Skeletal muscle tissue (tissue), 4 donors: ENCODE measurements around the gene ADGRF1. TPM values are rescaled to one million over a fixed set of nuclear protein-coding genes. Genes with fewer than 3 reads are reported as not detected.
A peak's percentile ranks its signal among the peaks of the same experiment; 100 is the strongest.
"Not testable (repeated sequence)": the region's sequence is repeated elsewhere in the genome, so short reads cannot be mapped to it uniquely, and the experiment has no call there.

Experiments
- H3K27ac ChIP-seq: one replicate; pipeline ENCODE4 v1.7.0; 2013; ENCODE audit warnings: mild to moderate bottlenecking, low read depth, low read length, inconsistent platforms
- H3K27me3 ChIP-seq, 3 donors: one replicate each; pipeline ENCODE4 v1.7.0; 2013; ENCODE audit warnings: low read length in 3 of 3; ENCODE audit not compliant: control insufficient read depth in 3 of 3, insufficient read depth in 3 of 3
- H3K36me3 ChIP-seq, 3 donors: one replicate each; pipeline ENCODE4 v1.7.0; 2013; ENCODE audit warnings: low read length in 3 of 3; ENCODE audit not compliant: control insufficient read depth in 3 of 3, insufficient read depth in 3 of 3
- H3K4me1 ChIP-seq, 3 donors: one replicate each; pipeline ENCODE4 v1.7.0; 2013; ENCODE audit warnings: low read length in 3 of 3, mild to moderate bottlenecking in 3 of 3; ENCODE audit not compliant: control insufficient read depth in 3 of 3, insufficient read depth in 3 of 3
- H3K4me3 ChIP-seq, 3 donors: one replicate each; pipeline ENCODE4 v1.7.0; 2013; ENCODE audit warnings: low read length in 3 of 3
- H3K9ac ChIP-seq, 3 donors: one replicate each; pipeline ENCODE4 v1.7.0; 2013; ENCODE audit warnings: low read length in 3 of 3, mild to moderate bottlenecking in 3 of 3, moderate library complexity in 2 of 3, low read depth in 1 of 3
- H3K9me3 ChIP-seq, 3 donors: one replicate each; pipeline ENCODE4 v1.7.0; 2013; ENCODE audit warnings: low read length in 3 of 3; ENCODE audit not compliant: control insufficient read depth in 3 of 3
- total RNA-seq: library from RNA; depleted of rRNA; stranded (reverse); fragments of >200 nt; gene quantifications from one replicate; pipeline ENCODE4 v1.2.3, GENCODE V29; 2014
- donor health status: Osteomylitis.

ADGRF1 gene
- not detected for total RNA-seq

DNA sequence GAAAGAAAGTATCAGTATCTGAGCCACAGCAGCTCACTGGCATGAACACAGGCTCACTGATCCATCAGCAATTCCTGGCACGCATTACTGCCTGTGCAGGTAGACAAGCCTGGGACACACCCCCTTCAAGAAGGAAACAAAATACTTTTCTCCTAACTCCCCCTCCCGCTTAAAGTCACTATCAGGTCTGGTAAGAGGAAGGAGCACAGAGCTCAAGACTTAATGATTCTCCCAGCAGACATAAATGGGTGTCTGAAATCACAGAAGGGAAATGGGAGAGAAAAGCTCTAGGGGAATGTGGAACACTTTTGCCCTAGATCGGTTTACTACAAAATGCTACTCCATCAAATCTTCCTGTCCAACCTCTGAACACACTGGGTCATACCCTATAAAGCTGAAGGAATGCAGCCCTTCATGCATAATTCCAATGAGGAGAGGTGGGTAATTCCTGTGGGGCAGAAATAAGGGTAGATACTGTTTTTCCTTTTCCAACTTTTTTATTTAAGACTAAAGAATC, at the start of gene ADGRF1:
Gene ADGRF1 (minus strand): TSS at position 58 of the 517 bp plus-strand sequence. CDS start 13,271 bp downstream, outside the sequence.
- Histone ChIP-seq H3K4me3 (no peak within 1 kb of the TSS), H3K36me3 (no peaks in the 10 kb centered on the region), H3K9me3 (no peaks in the 10 kb centered on the region), H3K27me3 (no peaks in the 10 kb centered on the region), H3K4me1 (peaks cover 0 to 2% (median 0%) of the 10 kb centered on the region in 3 donors), H3K27ac (no peak within 1 kb of the TSS), H3K9ac (no peak within 1 kb of the TSS)

DNA sequence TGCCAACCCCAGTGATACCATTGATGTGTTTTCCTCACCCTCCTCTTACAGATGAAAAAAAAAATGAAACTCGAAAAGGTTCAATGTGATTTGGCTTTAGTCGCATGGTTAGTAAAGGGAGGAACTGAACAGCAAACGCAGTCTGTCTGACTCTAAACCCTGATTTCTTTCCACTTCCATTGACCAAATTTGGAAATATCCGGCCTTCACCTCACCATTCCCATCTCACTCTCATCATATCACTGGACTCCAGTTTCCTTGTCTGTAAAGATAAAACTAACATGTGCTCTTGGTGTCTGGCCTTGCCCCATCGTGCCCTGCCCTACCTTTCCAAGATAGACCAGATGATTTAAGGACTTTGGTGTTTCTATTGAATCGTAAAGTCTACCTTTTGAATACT, 48.7 kb upstream of the ADGRF1 start:
- Histone ChIP-seq H3K27me3 (no peaks in the 10 kb centered on the region), H3K36me3 (no peaks in the 10 kb centered on the region), H3K4me3 (no peak overlapping the region), H3K27ac (no peak overlapping the region), H3K9me3 (no peaks in the 10 kb centered on the region), H3K4me1 (no peaks in the 10 kb centered on the region), H3K9ac (no peak overlapping the region)

DNA sequence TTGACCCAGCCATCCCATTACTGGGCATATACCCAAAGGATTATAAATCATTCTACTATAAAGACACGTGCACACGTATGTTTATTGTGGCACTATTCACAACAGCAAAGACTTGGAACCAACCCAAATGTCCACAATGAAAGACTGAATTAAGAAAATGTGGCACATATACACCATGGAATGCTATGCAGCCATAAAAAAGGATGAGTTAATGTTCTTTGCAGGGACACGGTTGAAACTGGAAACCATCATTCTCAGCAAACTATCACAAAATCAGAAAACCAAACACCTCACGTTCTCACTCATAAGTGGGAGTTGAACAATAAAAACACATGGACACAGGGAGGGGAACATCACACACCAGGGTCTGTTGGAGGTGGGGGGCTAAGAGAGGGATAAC, 47.3 kb upstream of the ADGRF1 start:
- H3K4me1 ChIP-seq, H3K4me3 ChIP-seq, H3K9ac ChIP-seq, H3K36me3 ChIP-seq, H3K9me3 ChIP-seq, H3K27ac ChIP-seq, H3K27me3 ChIP-seq: not testable (repeated sequence)

DNA sequence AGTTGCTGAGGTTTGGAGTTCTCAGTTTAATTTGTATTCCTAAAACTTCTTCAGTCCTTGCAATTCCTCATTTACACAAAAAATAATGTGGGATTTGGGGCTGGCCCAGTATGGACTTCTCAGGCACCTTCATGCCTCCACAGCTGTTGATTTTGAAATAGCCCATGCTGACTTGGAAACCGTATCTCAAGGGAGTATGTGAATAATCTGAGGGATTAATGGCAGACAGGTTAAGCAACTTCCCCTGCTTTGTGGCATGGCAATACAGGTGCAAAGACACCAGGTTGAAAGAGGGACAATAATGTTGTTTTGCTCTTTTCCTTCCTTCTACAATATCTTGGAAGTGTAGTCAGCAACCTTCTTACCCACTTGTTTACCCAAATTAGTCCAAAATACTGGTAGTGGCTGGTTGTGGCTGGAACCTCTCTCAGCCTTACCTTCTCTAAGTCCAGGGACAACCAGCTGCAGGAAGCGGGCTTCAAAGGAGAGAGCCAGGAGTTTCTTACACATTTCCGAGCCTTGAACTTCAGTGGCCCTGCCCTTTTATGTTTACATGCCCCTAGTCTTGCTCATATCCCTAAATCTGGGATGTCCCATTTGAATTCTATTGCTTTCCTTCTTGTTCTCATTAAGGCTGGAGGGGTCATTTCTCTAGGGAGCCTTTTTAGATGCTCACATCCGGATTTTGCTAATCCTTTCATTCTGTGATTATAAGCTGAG, 44.1 kb upstream of the ADGRF1 start:
- Histone ChIP-seq H3K27ac (no peak overlapping the region), H3K4me3 (no peak overlapping the region)

DNA sequence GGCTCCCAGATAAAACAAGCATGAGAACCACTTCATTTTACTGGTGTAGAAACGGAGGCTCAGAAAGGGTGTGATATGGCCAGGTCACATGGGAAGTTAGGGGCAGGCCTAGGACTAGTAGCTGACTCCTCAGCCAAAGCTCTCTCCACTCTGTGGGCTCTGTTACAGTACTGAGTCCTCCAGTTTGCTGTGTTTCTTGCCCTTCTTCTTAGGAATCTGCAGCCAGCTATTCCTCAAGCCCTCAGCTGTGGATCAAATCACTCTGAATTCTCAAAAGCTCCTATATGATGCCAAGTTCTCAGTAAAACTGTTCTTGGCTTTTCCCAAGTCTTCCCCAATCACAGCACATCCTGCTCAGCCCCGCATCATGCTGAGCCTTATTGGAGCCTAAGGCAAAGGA, 42.5 kb upstream of the ADGRF1 start:
- Histone ChIP-seq H3K4me3 (no peak overlapping the region), H3K27me3 (no peaks in the 10 kb centered on the region), H3K9ac (no peak overlapping the region), H3K36me3 (no peaks in the 10 kb centered on the region), H3K27ac (no peak overlapping the region), H3K4me1 (peaks cover 0 to 8% (median 4%) of the 10 kb centered on the region in 3 donors), H3K9me3 (no peaks in the 10 kb centered on the region)

More for the DNA sequence above, 44.1 kb upstream of the ADGRF1 start:
- no peaks in the 10 kb centered on the region for H3K36me3 ChIP-seq
- no peak overlapping the region for H3K9ac ChIP-seq
- peaks cover 0 to 8% (median 4%) of the 10 kb centered on the region in 3 donors for H3K4me1 ChIP-seq
- H3K27me3 ChIP-seq, result no peaks in the 10 kb centered on the region
- no peaks in the 10 kb centered on the region for H3K9me3 ChIP-seq

DNA sequence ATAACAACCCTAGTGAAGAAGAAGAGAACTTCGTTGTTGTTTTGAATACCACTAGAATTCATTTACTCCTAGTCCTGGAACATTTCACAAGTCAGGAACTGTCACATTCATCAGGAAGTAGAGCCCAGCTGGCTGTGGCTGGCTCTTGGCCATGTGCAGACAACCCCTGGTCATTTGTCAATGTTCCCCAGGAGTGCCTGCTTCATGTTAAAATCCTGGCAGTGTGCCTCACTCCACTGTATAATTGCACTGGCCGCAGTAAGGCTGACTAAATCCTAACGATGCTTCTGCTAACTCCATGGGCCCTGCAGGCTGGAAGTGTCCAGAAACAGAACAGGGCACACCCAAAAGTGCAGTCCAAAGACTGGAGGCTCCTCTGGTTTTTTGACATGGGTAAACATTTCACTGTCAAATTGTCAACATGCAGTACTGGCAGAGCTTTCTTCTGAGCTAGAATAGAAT, 41.5 kb upstream of the ADGRF1 start:
- Histone ChIP-seq H3K9me3 (no peaks in the 10 kb centered on the region), H3K36me3 (no peaks in the 10 kb centered on the region), H3K4me1 (peaks cover 0 to 8% (median 4%) of the 10 kb centered on the region in 3 donors), H3K9ac (no peak overlapping the region), H3K4me3 (no peak overlapping the region), H3K27me3 (no peaks in the 10 kb centered on the region), H3K27ac (peak overlapping the region; percentile 8)

DNA sequence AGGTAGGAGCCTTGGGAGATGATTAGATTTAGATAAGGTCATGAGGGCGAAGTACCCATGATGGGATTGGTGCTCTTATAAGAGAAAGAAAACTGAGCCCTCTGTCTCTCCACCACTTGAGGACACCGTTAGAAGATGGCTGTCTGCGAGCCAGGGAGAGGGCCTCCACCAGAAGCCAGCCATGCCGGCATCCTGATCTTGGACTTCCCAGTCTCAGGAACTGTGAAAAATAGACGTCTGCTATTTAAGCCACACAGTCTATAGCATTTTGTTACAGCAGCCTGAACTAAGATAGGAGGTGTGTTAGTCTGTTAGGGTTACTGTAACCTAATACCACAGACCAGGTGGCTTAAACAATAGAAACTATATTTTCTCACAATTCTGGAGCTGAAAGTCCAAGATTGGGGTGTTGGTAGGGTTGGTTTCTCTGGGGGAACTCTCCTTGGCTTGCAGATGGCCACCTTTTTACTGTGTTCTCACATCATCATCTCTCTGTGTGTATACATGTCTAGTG, 38.0 kb upstream of the ADGRF1 start:
- peaks cover 0 to 8% (median 6%) of the 10 kb centered on the region in 3 donors for H3K4me1 ChIP-seq
- H3K27ac ChIP-seq, result no peak overlapping the region
- no peaks in the 10 kb centered on the region for H3K36me3 ChIP-seq
- no peaks in the 10 kb centered on the region for H3K27me3 ChIP-seq
- H3K4me3 ChIP-seq, result no peak overlapping the region
- H3K9ac ChIP-seq, result no peak overlapping the region
- H3K9me3 ChIP-seq, result no peaks in the 10 kb centered on the region

DNA sequence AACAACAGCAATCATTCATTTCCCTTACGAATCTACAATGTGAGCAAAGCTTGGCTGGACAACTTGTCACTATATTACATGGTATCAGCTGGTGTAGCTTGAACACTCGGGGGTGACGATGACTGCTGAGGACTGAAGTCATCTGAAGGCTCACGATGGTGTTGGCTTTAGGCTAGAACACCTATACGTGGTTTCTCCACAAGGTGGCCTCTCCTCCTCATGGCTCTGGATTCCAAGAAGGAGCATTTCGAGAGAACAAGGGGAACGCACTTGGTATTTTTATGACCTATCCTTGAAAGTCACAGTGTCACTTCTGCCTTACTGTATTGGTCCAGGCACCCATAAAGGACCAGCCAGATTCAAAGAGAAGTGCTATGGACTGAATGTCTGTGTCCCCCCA, 37.5 kb upstream of the ADGRF1 start:
- H3K9ac ChIP-seq, result no peak overlapping the region
- no peaks in the 10 kb centered on the region for H3K9me3 ChIP-seq
- H3K4me3 ChIP-seq, result no peak overlapping the region
- no peak overlapping the region for H3K27ac ChIP-seq
- H3K4me1 ChIP-seq, result peaks cover 0 to 8% (median 6%) of the 10 kb centered on the region in 3 donors
- H3K36me3 ChIP-seq, result no peaks in the 10 kb centered on the region
- no peaks in the 10 kb centered on the region for H3K27me3 ChIP-seq

DNA sequence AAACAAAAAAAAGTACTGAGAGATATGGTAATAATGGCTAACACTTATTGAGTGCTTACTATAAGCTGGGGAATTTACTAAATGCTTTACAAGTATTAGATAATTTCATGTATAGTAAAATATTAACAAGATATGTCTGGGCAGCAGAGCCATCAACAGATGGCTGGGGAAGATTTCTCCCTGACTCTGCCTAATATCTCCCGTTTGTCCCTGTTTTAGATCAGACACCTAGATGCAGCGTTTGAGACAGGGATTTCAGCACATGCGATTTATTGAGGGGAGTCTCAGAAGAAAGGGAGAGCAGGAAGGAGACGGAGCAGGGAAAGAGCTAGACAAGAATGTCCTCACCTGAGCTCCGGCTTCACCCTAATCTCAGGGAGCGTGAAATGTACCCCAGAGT, 36.9 kb upstream of the ADGRF1 start:
- H3K4me1 ChIP-seq, result peaks cover 0 to 8% (median 3%) of the 10 kb centered on the region in 3 donors
- H3K36me3 ChIP-seq, result no peaks in the 10 kb centered on the region

More for the DNA sequence above, 36.9 kb upstream of the ADGRF1 start:
- Histone ChIP-seq H3K27ac (no peak overlapping the region), H3K27me3 (no peaks in the 10 kb centered on the region), H3K9me3 (no peaks in the 10 kb centered on the region), H3K9ac (no peak overlapping the region), H3K4me3 (no peak overlapping the region)
